MM.1S (cell line): ENCODE results near the gene CACHD1.

Experiments used
- DNase-seq: peaks from one replicate; pipeline ENCODE4 v3.0.0-alpha.2; 2015
- H2AFZ ChIP-seq: fragments of 300-600 bp; sonication (generic); 2 replicates; pipeline ENCODE4 v1.6.0; 2016; ENCODE audit warnings: antibody characterized with exemption, low read length
- H3F3A ChIP-seq: fragments of 300-600 bp; sonication (generic); 2 replicates; pipeline ENCODE4 v1.6.1; 2016; ENCODE audit warnings: mild to moderate bottlenecking, antibody characterized with exemption, low read length, moderate library complexity, mixed read lengths; ENCODE audit not compliant: insufficient read depth
- H3K27ac ChIP-seq: fragments of 300-600 bp; sonication (generic); 2 replicates; pipeline ENCODE4 v1.5.1; 2016; ENCODE audit warnings: mild to moderate bottlenecking, low read length
- H3K27me3 ChIP-seq: fragments of 300-600 bp; sonication (generic); replicated peaks from 2 replicates; pipeline ENCODE4 v1.6.0; 2016; ENCODE audit warnings: low read length; ENCODE audit not compliant: insufficient read depth
- H3K36me3 ChIP-seq: fragments of 300-600 bp; sonication (generic); replicated peaks from 2 replicates; pipeline ENCODE4 v1.6.1; 2016; ENCODE audit warnings: mild to moderate bottlenecking, low read length, mixed read lengths; ENCODE audit not compliant: insufficient read depth
- H3K4me1 ChIP-seq: fragments of 300-600 bp; sonication (generic); 2 replicates; pipeline ENCODE4 v1.6.1; 2016; ENCODE audit warnings: low read length, mixed read lengths
- H3K4me2 ChIP-seq: fragments of 300-600 bp; sonication (generic); 2 replicates; pipeline ENCODE4 v1.6.0; 2016; ENCODE audit warnings: low read depth, low read length
- H3K4me3 ChIP-seq: fragments of 300-600 bp; sonication (generic); 2 replicates; pipeline ENCODE4 v1.5.1; 2016; ENCODE audit warnings: low read length, mixed read lengths
- H3K79me2 ChIP-seq: fragments of 300-600 bp; sonication (generic); 2 replicates; pipeline ENCODE4 v1.6.1; 2016; ENCODE audit warnings: mixed run types, low read length, mixed read lengths
- H3K9ac ChIP-seq: fragments of 300-600 bp; sonication (generic); 2 replicates; pipeline ENCODE4 v1.6.1; 2016; ENCODE audit warnings: low read length, mixed read lengths
- H3K9me2 ChIP-seq: fragments of 300-600 bp; sonication (generic); replicated peaks from 2 replicates; pipeline ENCODE4 v1.6.1; 2016; ENCODE audit warnings: mild to moderate bottlenecking, low read length, mixed read lengths; ENCODE audit not compliant: insufficient read depth
- H3K9me3 ChIP-seq: fragments of 300-600 bp; sonication (generic); replicated peaks from 2 replicates; pipeline ENCODE4 v1.6.1; 2016; ENCODE audit warnings: mild to moderate bottlenecking, low read length, mixed read lengths; ENCODE audit not compliant: insufficient read depth
- H4K20me1 ChIP-seq: fragments of 300-600 bp; sonication (generic); 2 replicates; pipeline ENCODE4 v1.6.1; 2016; ENCODE audit warnings: mild to moderate bottlenecking, low read length, moderate library complexity, mixed read lengths; ENCODE audit not compliant: insufficient read depth
- CTCF ChIP-seq: fragments of 300-600 bp; sonication (generic); IDR thresholded peaks from 2 replicates; pipeline ENCODE4 v1.5.1; 2016; ENCODE audit warnings: antibody characterized with exemption, low read length, mixed read lengths
- EZH2 ChIP-seq: fragments of 300-600 bp; sonication (generic); optimal IDR thresholded peaks from 2 replicates; pipeline ENCODE3; 2017; ENCODE audit warnings: low read depth, mild to moderate bottlenecking, antibody characterized with exemption, low read length, mixed read lengths
- EZH2phosphoT487 ChIP-seq: fragments of 300-600 bp; sonication (generic); IDR thresholded peaks from 2 replicates; pipeline ENCODE4 v1.6.1; 2018; ENCODE audit warnings: antibody characterized with exemption, low read length

The CACHD1 gene

GRCh38 chr1:64595871-64596515 lies 126.1 kb downstream of the CACHD1 start:
- no peak overlapping the region for H3K9ac ChIP-seq
- H3K36me3 ChIP-seq: no peaks in the 10 kb centered on the region
- no peaks in the 10 kb centered on the region for H3K4me1 ChIP-seq
- H3K27ac ChIP-seq: no peak overlapping the region
- no peaks in the 10 kb centered on the region for H3K27me3 ChIP-seq
- H3F3A ChIP-seq: no peaks in the 10 kb centered on the region
- H4K20me1 ChIP-seq: no peaks in the 10 kb centered on the region
- no peak for TF ChIP-seq CTCF
- TF ChIP-seq EZH2: no peak
- TF ChIP-seq EZH2phosphoT487: no peak
- H2AFZ ChIP-seq: no peak overlapping the region
- H3K9me3 ChIP-seq: no peaks in the 10 kb centered on the region
- no peaks in the 10 kb centered on the region for H3K79me2 ChIP-seq
- no peak for DNase-seq
- H3K4me2 ChIP-seq: no peak overlapping the region
- no peaks in the 10 kb centered on the region for H3K9me2 ChIP-seq
- no peak overlapping the region for H3K4me3 ChIP-seq

- DNase-seq: no peak
- Histone ChIP-seq H3K4me3 (no peak overlapping the region), H3K9ac (no peak overlapping the region), H3K9me3 (no peaks in the 10 kb centered on the region), H3K27me3 (no peaks in the 10 kb centered on the region), H3K4me1 (no peaks in the 10 kb centered on the region), H3K79me2 (no peaks in the 10 kb centered on the region), H3K9me2 (no peaks in the 10 kb centered on the region), H2AFZ (no peak overlapping the region), H3K36me3 (no peaks in the 10 kb centered on the region), H3K27ac (no peak overlapping the region), H4K20me1 (no peaks in the 10 kb centered on the region), H3K4me2 (no peak overlapping the region), H3F3A (no peaks in the 10 kb centered on the region)
- TF ChIP-seq EZH2phosphoT487 (no peak), EZH2 (no peak), CTCF (no peak)
Measured at GRCh38 chr1:64597113-64597512, 127.2 kb downstream of the CACHD1 start.

- H3K27me3 ChIP-seq: no peaks in the 10 kb centered on the region
- no peak overlapping the region for H2AFZ ChIP-seq
- TF ChIP-seq EZH2phosphoT487 (no peak), CTCF (no peak), EZH2 (no peak)
- no peaks in the 10 kb centered on the region for H3K9me3 ChIP-seq
- H3K36me3 ChIP-seq: no peaks in the 10 kb centered on the region
- H4K20me1 ChIP-seq: no peaks in the 10 kb centered on the region
- H3K4me3 ChIP-seq: no peak overlapping the region
- no peaks in the 10 kb centered on the region for H3K4me1 ChIP-seq
- no peak overlapping the region for H3K4me2 ChIP-seq
- no peaks in the 10 kb centered on the region for H3F3A ChIP-seq
- H3K9ac ChIP-seq: no peak overlapping the region
- no peaks in the 10 kb centered on the region for H3K79me2 ChIP-seq
- no peak overlapping the region for H3K27ac ChIP-seq
- H3K9me2 ChIP-seq: no peaks in the 10 kb centered on the region
- DNase-seq: no peak
Measured at GRCh38 chr1:64598100-64598571, 128.2 kb downstream of the CACHD1 start.
